Ascending aorta (tissue), 2 donors: ENCODE measurements around the gene DTNA. TPM values are rescaled to one million over a fixed set of nuclear protein-coding genes. Genes with fewer than 3 reads are reported as not detected.

Experiments used
- DNase-seq, 2 donors: peaks; one replicate each; pipeline ENCODE4 v3.0.0-alpha.2; 2019; ENCODE audit warnings: low spot score in 2 of 2
- H3K27ac ChIP-seq, 2 donors: fragments of 200-600 bp; sonication (generic); one replicate each; pipeline ENCODE4 v1.5.1; 2016 to 2017; ENCODE audit warnings: mild to moderate bottlenecking in 1 of 2
- H3K27me3 ChIP-seq: fragments of 200-600 bp; sonication (generic); one replicate; pipeline ENCODE4 v1.5.1; 2017
- H3K36me3 ChIP-seq, 2 donors: fragments of 200-600 bp; sonication (generic); one replicate each; pipeline ENCODE4 v1.5.1; 2016
- H3K4me1 ChIP-seq, 2 donors: fragments of 200-600 bp; sonication (generic); one replicate each; pipeline ENCODE4 v1.5.1; 2016 to 2017; ENCODE audit warnings: mild to moderate bottlenecking in 1 of 2
- H3K4me3 ChIP-seq, 2 donors: fragments of 200-600 bp; sonication (generic); one replicate each; pipeline ENCODE4 v1.5.1; 2016 to 2017; ENCODE audit warnings: mild to moderate bottlenecking in 1 of 2
- H3K9me3 ChIP-seq, 2 donors: fragments of 200-600 bp; sonication (generic); one replicate each; pipeline ENCODE4 v1.5.1; 2016
- intact Hi-C: fragments of 100-400 bp; cut with DNase I; formaldehyde crosslinking; loops from one replicate; pipeline ENCODE4 v1.15.1; 2023
- total RNA-seq: library from RNA; depleted of rRNA; stranded (reverse); fragments of >200 nt; gene quantifications from one replicate; pipeline ENCODE4 v1.1.0, GENCODE V29; 2016
- TF ChIP-seq, protein P1 (sequence below), 3 experiments: fragments of 200-600 bp in 2 of 3; fragments of 450-650 bp in 1 of 3; sonication (generic) in 2 of 3; IDR thresholded peaks; one replicate each; pipeline ENCODE4 v1.5.1; 2016 to 2019; ENCODE audit warnings: antibody characterized with exemption in 3 of 3, mild to moderate bottlenecking in 1 of 3, moderate library complexity in 1 of 3

DTNA gene
- total RNA-seq, 1 donor from 2014 or later: 7.3 TPM

GRCh38 chr18:34757666-34758065 is 47.6 kb downstream of the DTNA start:
- H3K27ac ChIP-seq: no peak overlapping the region
- no peaks in the 10 kb centered on the region for H3K9me3 ChIP-seq
- peaks cover 0 to 12% of the 10 kb centered on the region in 2 donors for H3K36me3 ChIP-seq
- no peak for DNase-seq
- TF ChIP-seq, protein P1, sequence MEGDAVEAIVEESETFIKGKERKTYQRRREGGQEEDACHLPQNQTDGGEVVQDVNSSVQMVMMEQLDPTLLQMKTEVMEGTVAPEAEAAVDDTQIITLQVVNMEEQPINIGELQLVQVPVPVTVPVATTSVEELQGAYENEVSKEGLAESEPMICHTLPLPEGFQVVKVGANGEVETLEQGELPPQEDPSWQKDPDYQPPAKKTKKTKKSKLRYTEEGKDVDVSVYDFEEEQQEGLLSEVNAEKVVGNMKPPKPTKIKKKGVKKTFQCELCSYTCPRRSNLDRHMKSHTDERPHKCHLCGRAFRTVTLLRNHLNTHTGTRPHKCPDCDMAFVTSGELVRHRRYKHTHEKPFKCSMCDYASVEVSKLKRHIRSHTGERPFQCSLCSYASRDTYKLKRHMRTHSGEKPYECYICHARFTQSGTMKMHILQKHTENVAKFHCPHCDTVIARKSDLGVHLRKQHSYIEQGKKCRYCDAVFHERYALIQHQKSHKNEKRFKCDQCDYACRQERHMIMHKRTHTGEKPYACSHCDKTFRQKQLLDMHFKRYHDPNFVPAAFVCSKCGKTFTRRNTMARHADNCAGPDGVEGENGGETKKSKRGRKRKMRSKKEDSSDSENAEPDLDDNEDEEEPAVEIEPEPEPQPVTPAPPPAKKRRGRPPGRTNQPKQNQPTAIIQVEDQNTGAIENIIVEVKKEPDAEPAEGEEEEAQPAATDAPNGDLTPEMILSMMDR (IDR thresholded peaks at IDR 0.05): no peak
- H3K4me3 ChIP-seq: no peak overlapping the region
- intact Hi-C loops: no loop called here
- no peaks in the 10 kb centered on the region for H3K27me3 ChIP-seq
- H3K4me1 ChIP-seq: no peaks in the 10 kb centered on the region

DNA sequence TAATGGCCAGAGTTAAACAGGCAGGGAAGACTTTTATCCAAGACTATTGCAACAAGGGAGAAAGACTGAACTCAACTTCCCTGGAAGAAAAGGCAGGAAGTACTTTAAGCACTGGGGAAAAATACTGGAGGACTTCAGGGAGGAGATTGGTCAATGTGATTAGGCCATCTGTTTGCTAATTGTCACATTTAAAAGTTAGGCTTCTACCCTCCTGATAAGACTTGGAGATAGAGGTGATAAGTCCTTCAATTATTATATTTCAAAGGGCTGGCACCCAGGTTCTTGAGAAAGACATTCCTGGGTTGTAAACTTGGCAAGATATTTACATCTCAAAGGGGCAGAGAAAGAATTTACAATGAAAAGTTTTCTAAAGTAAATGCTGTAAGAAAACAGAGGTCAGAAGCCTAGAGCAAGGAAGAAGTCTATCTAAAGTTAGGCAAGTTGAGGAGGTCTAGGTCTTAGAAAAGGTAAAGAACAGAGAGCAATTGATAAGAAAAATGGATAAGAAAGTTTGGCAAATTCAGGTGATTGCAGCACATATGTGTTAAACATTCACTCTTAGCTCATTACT is 48.4 kb downstream of the DTNA start:
- H3K36me3 ChIP-seq: peaks cover 0 to 12% of the 10 kb centered on the region in 2 donors
- H3K27me3 ChIP-seq: no peaks in the 10 kb centered on the region
- TF ChIP-seq, protein P1 (IDR thresholded peaks at IDR 0.05): no peak
- H3K27ac ChIP-seq: no peak overlapping the region
- DNase-seq: no peak
- intact Hi-C loops: no loop called here
- H3K4me3 ChIP-seq: no peak overlapping the region
- no peaks in the 10 kb centered on the region for H3K4me1 ChIP-seq
- no peaks in the 10 kb centered on the region for H3K9me3 ChIP-seq

GRCh38 chr18:34760444-34760843 is 50.3 kb downstream of the DTNA start:
- peaks cover 0 to 12% of the 10 kb centered on the region in 2 donors for H3K36me3 ChIP-seq
- no peaks in the 10 kb centered on the region for H3K27me3 ChIP-seq
- H3K9me3 ChIP-seq: no peaks in the 10 kb centered on the region
- H3K4me3 ChIP-seq: no peak overlapping the region
- intact Hi-C loops: no loop called here
- DNase-seq: no peak
- no peak overlapping the region for H3K27ac ChIP-seq
- TF ChIP-seq, protein P1 (IDR thresholded peaks at IDR 0.05): no peak
- no peaks in the 10 kb centered on the region for H3K4me1 ChIP-seq

GRCh38 chr18:34764451-34764850 is 54.4 kb downstream of the DTNA start:
- intact Hi-C loops: no loop called here
- Histone ChIP-seq H3K9me3 (no peaks in the 10 kb centered on the region), H3K4me1 (no peaks in the 10 kb centered on the region), H3K27me3 (no peaks in the 10 kb centered on the region), H3K36me3 (no peaks in the 10 kb centered on the region), H3K27ac (no peak overlapping the region), H3K4me3 (no peak overlapping the region)
- TF ChIP-seq, protein P1 (IDR thresholded peaks at IDR 0.05): no peak
- DNase-seq: no peak

GRCh38 chr18:34767601-34768027 is 57.5 kb downstream of the DTNA start:
- TF ChIP-seq, protein P1 (IDR thresholded peaks at IDR 0.05): no peak
- Histone ChIP-seq H3K27me3 (no peaks in the 10 kb centered on the region), H3K36me3 (peaks cover 0 to 3% of the 10 kb centered on the region in 2 donors), H3K4me3 (no peak overlapping the region), H3K9me3 (no peaks in the 10 kb centered on the region), H3K4me1 (peaks cover 0 to 5% of the 10 kb centered on the region in 2 donors), H3K27ac (peak overlapping the region in 1 of 2 donors; percentile 6)
- intact Hi-C loops: no loop called here
- DNase-seq: no peak
